Kidney (tissue), 14 donors: ENCODE measurements around the gene DSCAML1. TPM values are rescaled to one million over a fixed set of nuclear protein-coding genes. Genes with fewer than 3 reads are reported as not detected.

Source experiments
- DNase-seq, 5 donors: peaks; one replicate each; pipeline ENCODE4 v3.0.0-alpha.2; 2013 to 2020
- FAIRE-seq: peaks from 2 replicates; lab custom pipeline; 2012; peaks lifted over from hg19 to GRCh38; lab: Jason Lieb, UNC
- H3K27ac ChIP-seq, 2 donors: one replicate each; pipeline ENCODE4 v1.7.0; 2013; ENCODE audit warnings: low read depth in 2 of 2, low read length in 2 of 2, inconsistent platforms in 1 of 2
- H3K27me3 ChIP-seq: one replicate; pipeline ENCODE4 v1.7.1; 2013; ENCODE audit warnings: low read length, inconsistent platforms; ENCODE audit not compliant: control insufficient read depth, insufficient read depth
- H3K36me3 ChIP-seq, 3 donors: one replicate each; pipeline versions ENCODE4 v1.7.0 to v1.7.1; 2013; ENCODE audit warnings: low read length in 3 of 3, control low read depth in 1 of 3, inconsistent platforms in 1 of 3; ENCODE audit not compliant: insufficient read depth in 3 of 3, control insufficient read depth in 2 of 3
- H3K4me1 ChIP-seq, 3 donors: one replicate each; pipeline versions ENCODE4 v1.7.0 to v1.7.1; 2013; ENCODE audit warnings: low read length in 3 of 3, inconsistent platforms in 1 of 3, low read depth in 1 of 3; ENCODE audit not compliant: control insufficient read depth in 2 of 3, insufficient read depth in 2 of 3
- H3K4me3 ChIP-seq, 3 donors: one replicate each; pipeline versions ENCODE4 v1.7.0 to v1.8.1; 2013; ENCODE audit warnings: low read length in 3 of 3, control low read depth in 1 of 3, inconsistent platforms in 1 of 3
- H3K9ac ChIP-seq, 3 donors: one replicate each; pipeline versions ENCODE4 v1.7.0 to v1.7.1; 2013; ENCODE audit warnings: low read length in 3 of 3, control low read depth in 1 of 3, inconsistent platforms in 1 of 3
- H3K9me3 ChIP-seq, 3 donors: one replicate each; pipeline versions ENCODE4 v1.7.0 to v1.7.1; 2013; ENCODE audit warnings: low read length in 3 of 3, control low read depth in 1 of 3, inconsistent platforms in 1 of 3; ENCODE audit not compliant: control insufficient read depth in 2 of 3, insufficient read depth in 1 of 3
- intact Hi-C: fragments of 100-400 bp; cut with DNase I; formaldehyde crosslinking; loops from one replicate; pipeline ENCODE4 v1.11.1; 2022
- polyA plus RNA-seq: library from polyadenylated mRNA; stranded (reverse); fragments of 350-450 nt; fragmentation: Illumina TruSeq; extraction: RNeasy Lipid Tissue Mini Kit (QIAGEN cat#74804); gene quantifications from one replicate; pipeline ENCODE4 v1.2.3, GENCODE V29; 2014; ENCODE audit warnings: low read depth, low replicate concordance; ENCODE audit not compliant: insufficient read depth
- total RNA-seq: library from RNA; stranded (reverse); fragmentation: NEBNext Ultra II Directional; extraction: Animal tissue kit (Norgen Biotek cat#: 25700); gene quantifications from one replicate; pipeline ENCODE4 v1.2.1, GENCODE V29; 2021
- TF ChIP-seq, protein P1 (sequence below): IDR thresholded peaks from 3 replicates; pipeline ENCODE4 v1.5.1; 2012; ENCODE audit warnings: mild to moderate bottlenecking, moderate library complexity, borderline replicate concordance; ENCODE audit not compliant: insufficient read depth; ENCODE audit errors: extremely low read depth
- donor health status: control.
- donor health status: control.
- donor health status: control.
- donor health status: control.
- donor health status: control.
- donor health status: DM: yes; HTN: yes; CAD: no.
- donor health status: Normal renal cell carcinoma (clear cell type).

DSCAML1 gene
- total and polyA plus RNA-seq, 2 donors from 2014 or later, result 0.95 to 17.3 TPM

DNA sequence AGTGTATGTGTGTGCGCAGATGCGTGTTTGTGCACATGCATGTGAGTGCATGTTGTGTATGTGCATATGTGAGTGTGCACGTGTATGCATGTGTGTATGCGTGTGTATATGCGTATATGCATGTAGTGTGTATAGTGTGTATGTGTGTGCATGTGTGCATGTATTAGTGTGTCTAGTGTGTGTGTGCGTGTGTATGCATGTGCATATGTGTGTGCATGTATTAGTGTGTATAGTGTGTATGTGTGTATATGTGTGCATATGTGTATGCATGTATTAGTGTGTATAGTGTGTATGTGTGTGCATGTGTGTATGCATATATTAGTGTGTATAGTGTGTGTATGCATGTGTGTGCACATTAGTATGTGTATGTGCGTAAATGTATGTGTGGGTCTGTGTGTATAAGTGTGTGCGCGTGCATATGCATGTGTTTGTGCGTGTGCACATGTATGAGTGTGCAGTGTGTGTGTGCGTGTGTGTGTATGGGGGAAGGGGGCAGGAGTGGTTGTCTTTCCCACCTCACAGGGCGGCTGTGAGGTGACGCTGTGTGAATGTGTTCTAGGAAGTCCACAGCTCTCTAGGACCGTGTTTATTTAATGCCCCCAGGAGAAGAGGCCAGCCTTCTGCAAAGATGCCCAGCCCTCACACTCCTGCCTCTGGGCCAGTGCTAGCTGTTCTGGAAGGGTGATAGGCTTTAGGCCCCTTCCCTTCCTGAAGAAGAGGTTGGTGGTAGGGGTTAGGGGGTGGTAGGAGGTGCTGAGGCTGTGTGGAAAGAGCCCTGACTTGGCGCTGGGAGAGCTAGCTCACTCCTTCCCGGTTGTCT is 354.8 kb downstream of the DSCAML1 start:
- Histone ChIP-seq H3K9ac (no peak overlapping the region), H3K36me3 (peaks cover 0 to 5% (median 3%) of the 10 kb centered on the region in 3 donors), H3K9me3 (no peaks in the 10 kb centered on the region), H3K4me3 (no peak overlapping the region), H3K4me1 (no peaks in the 10 kb centered on the region), H3K27me3 (no peaks in the 10 kb centered on the region), H3K27ac (no peak overlapping the region)
- FAIRE-seq, result no peak
- TF ChIP-seq, protein P1, sequence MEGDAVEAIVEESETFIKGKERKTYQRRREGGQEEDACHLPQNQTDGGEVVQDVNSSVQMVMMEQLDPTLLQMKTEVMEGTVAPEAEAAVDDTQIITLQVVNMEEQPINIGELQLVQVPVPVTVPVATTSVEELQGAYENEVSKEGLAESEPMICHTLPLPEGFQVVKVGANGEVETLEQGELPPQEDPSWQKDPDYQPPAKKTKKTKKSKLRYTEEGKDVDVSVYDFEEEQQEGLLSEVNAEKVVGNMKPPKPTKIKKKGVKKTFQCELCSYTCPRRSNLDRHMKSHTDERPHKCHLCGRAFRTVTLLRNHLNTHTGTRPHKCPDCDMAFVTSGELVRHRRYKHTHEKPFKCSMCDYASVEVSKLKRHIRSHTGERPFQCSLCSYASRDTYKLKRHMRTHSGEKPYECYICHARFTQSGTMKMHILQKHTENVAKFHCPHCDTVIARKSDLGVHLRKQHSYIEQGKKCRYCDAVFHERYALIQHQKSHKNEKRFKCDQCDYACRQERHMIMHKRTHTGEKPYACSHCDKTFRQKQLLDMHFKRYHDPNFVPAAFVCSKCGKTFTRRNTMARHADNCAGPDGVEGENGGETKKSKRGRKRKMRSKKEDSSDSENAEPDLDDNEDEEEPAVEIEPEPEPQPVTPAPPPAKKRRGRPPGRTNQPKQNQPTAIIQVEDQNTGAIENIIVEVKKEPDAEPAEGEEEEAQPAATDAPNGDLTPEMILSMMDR, result no peak
- intact Hi-C loops, result no loop called here
- peak in 1 of 5 donors; percentile 17 for DNase-seq

DNA sequence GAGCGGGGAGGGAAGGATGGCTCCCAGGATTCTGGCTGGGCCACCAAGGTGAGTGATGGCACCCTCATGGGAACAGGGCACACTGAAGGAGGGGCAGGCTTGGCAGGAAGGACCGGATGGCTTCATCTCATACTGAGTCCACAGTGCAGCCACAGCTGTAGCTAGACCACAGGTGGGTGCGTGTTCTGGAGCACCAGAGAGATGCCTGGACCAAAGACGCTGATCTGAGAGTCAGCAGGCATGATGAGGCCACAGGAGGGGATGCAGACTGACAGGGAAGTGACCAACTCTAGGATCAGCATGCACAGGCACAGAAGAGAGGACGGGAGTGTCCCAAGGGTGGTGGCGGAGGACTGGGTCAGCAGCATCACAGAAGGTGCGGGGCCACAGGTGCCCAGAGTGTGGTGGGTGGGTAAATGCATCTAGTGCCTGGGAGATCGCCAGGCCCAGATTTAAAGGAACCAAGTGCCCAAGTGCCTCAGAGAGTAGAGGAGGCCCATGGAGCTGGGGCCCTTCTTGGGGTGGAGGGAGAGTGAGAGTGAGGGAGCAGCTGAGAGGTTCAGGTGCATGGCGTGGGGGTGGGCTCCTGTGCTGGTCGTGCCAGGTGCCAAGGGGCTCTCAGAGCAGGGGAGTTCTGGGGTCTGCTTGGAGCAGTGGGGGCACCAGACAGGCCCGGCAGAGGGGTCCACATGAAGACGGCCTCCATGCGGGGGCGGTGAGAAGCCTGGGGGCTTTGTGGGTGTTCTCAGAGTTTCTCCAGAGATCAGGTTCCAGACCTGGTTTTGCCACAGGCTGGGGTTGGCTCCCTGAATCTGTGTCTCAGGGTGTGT is 355.7 kb downstream of the DSCAML1 start:
- FAIRE-seq, result no peak
- intact Hi-C loops, result no loop called here
- peak in 1 of 5 donors; percentile 49 for DNase-seq

DNA sequence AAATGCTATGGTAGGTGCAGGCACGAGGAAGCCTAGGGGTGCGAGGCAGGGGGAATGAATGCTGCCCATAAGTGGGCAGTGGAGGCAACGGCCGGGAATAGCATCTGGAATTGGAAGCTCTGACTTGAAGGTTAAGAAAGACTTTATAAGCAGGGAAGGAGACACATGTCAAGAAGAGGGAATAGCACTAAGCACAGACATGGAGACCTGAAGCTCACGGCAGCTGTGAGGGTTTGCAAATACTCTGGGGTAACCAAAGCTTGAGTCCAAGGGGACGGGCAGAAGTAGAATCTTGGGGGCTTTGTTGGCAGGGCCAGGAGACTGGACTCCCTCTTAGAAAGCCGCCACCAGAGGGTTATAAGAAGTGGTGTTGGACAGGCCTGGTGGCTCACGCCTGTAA is 356.8 kb downstream of the DSCAML1 start:
- intact Hi-C loops, result no loop called here
- DNase-seq, result peak in 1 of 5 donors; percentile 11
- no peaks in the 10 kb centered on the region for H3K27me3 ChIP-seq
- no peak overlapping the region for H3K9ac ChIP-seq
- TF ChIP-seq, protein P1, result no peak
- no peaks in the 10 kb centered on the region for H3K9me3 ChIP-seq
- H3K27ac ChIP-seq, result no peak overlapping the region
- H3K4me1 ChIP-seq, result no peaks in the 10 kb centered on the region
- H3K4me3 ChIP-seq, result no peak overlapping the region
- FAIRE-seq, result no peak
- H3K36me3 ChIP-seq, result peaks cover under 1 to 5% (median 3%) of the 10 kb centered on the region in 3 donors

More for the DNA sequence above, 355.7 kb downstream of the DSCAML1 start:
- H3K27ac ChIP-seq, result no peak overlapping the region
- peaks cover 0 to 5% (median 3%) of the 10 kb centered on the region in 3 donors for H3K36me3 ChIP-seq
- H3K9ac ChIP-seq, result no peak overlapping the region
- TF ChIP-seq, protein P1, result no peak
- no peaks in the 10 kb centered on the region for H3K27me3 ChIP-seq
- no peaks in the 10 kb centered on the region for H3K9me3 ChIP-seq
- H3K4me1 ChIP-seq, result no peaks in the 10 kb centered on the region
- H3K4me3 ChIP-seq, result no peak overlapping the region
